GM19238 (cell line): Measurements from ENCODE around the gene NOTCH1.
"Not testable (repeated sequence)": the region's sequence is repeated elsewhere in the genome, so short reads cannot be mapped to it uniquely, and the experiment has no call there.

Experiments used
- DNase-seq: peaks from one replicate; pipeline ENCODE4 v3.0.0; 2011; ENCODE audit warnings: low spot score; ENCODE audit not compliant: insufficient read length

NOTCH1 gene

GRCh38 chr9:136578915-136579649, 33.2 kb upstream of the NOTCH1 start:
- no peak for DNase-seq

- DNase-seq: no peak
Measured at GRCh38 chr9:136578626-136578914, 32.7 kb upstream of the NOTCH1 start.

- DNase-seq: no peak
Measured at GRCh38 chr9:136577941-136578625, 32.2 kb upstream of the NOTCH1 start.

- no peak for DNase-seq
Measured at GRCh38 chr9:136576269-136576626, 30.4 kb upstream of the NOTCH1 start.

GRCh38 chr9:136575626-136576268, 29.9 kb upstream of the NOTCH1 start:
- DNase-seq: no peak

- DNase-seq: not testable (repeated sequence)
Measured at GRCh38 chr9:136574606-136575005, 28.8 kb upstream of the NOTCH1 start.

GRCh38 chr9:136572828-136573625, 27.2 kb upstream of the NOTCH1 start:
- DNase-seq: no peak

- DNase-seq: no peak
Measured at GRCh38 chr9:136572003-136572827, 26.4 kb upstream of the NOTCH1 start.

- no peak for DNase-seq
Measured at GRCh38 chr9:136571531-136571930, 25.7 kb upstream of the NOTCH1 start.

- DNase-seq: no peak
Measured at GRCh38 chr9:136570916-136571315, 25.1 kb upstream of the NOTCH1 start.

GRCh38 chr9:136570191-136570845, 24.5 kb upstream of the NOTCH1 start:
- DNase-seq: no peak

- DNase-seq: no peak
Measured at GRCh38 chr9:136569526-136570148, 23.8 kb upstream of the NOTCH1 start.

- DNase-seq: no peak
Measured at GRCh38 chr9:136568288-136569081, 22.6 kb upstream of the NOTCH1 start.

GRCh38 chr9:136567651-136568287, 21.9 kb upstream of the NOTCH1 start:
- DNase-seq: no peak

GRCh38 chr9:136566901-136567300, 21.1 kb upstream of the NOTCH1 start:
- no peak for DNase-seq

- DNase-seq: no peak
Measured at GRCh38 chr9:136566553-136566895, 20.7 kb upstream of the NOTCH1 start.

GRCh38 chr9:136565715-136566552, 20.1 kb upstream of the NOTCH1 start:
- DNase-seq: no peak

GRCh38 chr9:136565086-136565714, 19.4 kb upstream of the NOTCH1 start:
- no peak for DNase-seq
